SK-N-SH treated with all-trans-retinoic acid at 6 μM for 48 hours (cell line): ENCODE results near the gene CLDND2.

Experiments used
- ARNTL ChIP-seq: fragments of 450-650 bp; formaldehyde crosslinking; IDR thresholded peaks from 2 replicates; pipeline ENCODE4 v1.5.0; 2020; ENCODE audit warnings: low read depth, mild to moderate bottlenecking, moderate library complexity, borderline replicate concordance
- CSDC2 ChIP-seq: fragments of 250-450 bp; sonication (Bioruptor Pico); IDR thresholded peaks from 2 replicates; pipeline ENCODE4 v1.5.0; 2020; ENCODE audit warnings: mild to moderate bottlenecking, moderate library complexity
- GLIS3 ChIP-seq: fragments of 250-450 bp; sonication (Bioruptor Pico); IDR thresholded peaks from 2 replicates; pipeline ENCODE4 v1.5.0; 2020; ENCODE audit warnings: mild to moderate bottlenecking, moderate library complexity
- OSR1 ChIP-seq: fragments of 250-450 bp; sonication (Bioruptor Pico); IDR thresholded peaks from 2 replicates; pipeline ENCODE4 v1.8.0; 2022; ENCODE audit warnings: moderate library complexity, mild to moderate bottlenecking, inconsistent platforms
- TCF4 ChIP-seq: fragments of 250-450 bp; sonication (Bioruptor Pico); IDR thresholded peaks from 2 replicates; pipeline ENCODE4 v1.8.0; 2021; ENCODE audit warnings: mild to moderate bottlenecking, moderate library complexity, borderline replicate concordance
- TOX ChIP-seq: fragments of 250-450 bp; sonication (Bioruptor Pico); IDR thresholded peaks from 2 replicates; pipeline ENCODE4 v1.8.0; 2021; ENCODE audit warnings: mild to moderate bottlenecking, moderate library complexity, borderline replicate concordance
- ZFP3 ChIP-seq: fragments of 250-450 bp; sonication (Bioruptor Pico); IDR thresholded peaks from 2 replicates; pipeline ENCODE4 v1.5.0; 2020; ENCODE audit warnings: mild to moderate bottlenecking, moderate library complexity
- ZFP30 ChIP-seq: fragments of 450-650 bp; formaldehyde crosslinking; IDR thresholded peaks from 2 replicates; pipeline ENCODE4 v1.5.0; 2022; ENCODE audit warnings: mild to moderate bottlenecking, moderate library complexity
- TF ChIP-seq, protein P1 (sequence below): fragments of 250-450 bp; sonication (Bioruptor Pico); IDR thresholded peaks from 2 replicates; pipeline ENCODE4 v1.5.0; 2020; ENCODE audit warnings: mild to moderate bottlenecking, moderate library complexity
- TF ChIP-seq, protein P2 (sequence below): fragments of 250-450 bp; sonication (Bioruptor Pico); IDR thresholded peaks from 2 replicates; pipeline ENCODE4 v1.5.1; 2020; ENCODE audit warnings: low read depth, mild to moderate bottlenecking, moderate library complexity
- TF ChIP-seq, protein P3 (sequence below): fragments of 250-450 bp; sonication (Bioruptor Pico); IDR thresholded peaks from 2 replicates; pipeline ENCODE4 v1.8.0; 2020; ENCODE audit warnings: mild to moderate bottlenecking, moderate library complexity, borderline replicate concordance

DNA sequence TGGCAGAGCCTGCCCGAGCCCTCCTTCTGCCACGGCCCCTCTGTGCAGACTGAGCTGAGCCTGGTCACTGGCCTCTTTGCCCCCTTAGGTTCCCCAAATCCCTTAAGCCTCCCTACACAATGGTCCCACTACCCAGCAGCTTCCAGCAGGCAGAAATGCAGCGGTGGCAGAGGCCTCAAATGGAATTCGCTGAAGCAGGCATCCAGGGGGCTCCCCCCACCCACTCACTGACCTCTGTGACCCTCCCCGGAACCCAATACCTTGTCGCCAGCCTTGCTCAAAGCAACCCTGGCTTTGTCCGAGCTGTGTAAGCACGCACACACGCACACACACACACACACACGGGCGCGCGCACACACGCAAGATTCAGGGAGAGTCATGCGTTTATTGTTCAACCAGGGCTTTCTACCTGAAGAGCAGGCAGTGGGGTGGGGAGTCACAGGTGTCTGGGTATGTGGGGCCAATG lies 19.2 kb upstream of the CLDND2 start, which contains the start of gene LIM2:
- no peak for TF ChIP-seq ARNTL (CRISPR knock-in tag)
- TF ChIP-seq ZFP3: no peak
- TF ChIP-seq, protein P1, sequence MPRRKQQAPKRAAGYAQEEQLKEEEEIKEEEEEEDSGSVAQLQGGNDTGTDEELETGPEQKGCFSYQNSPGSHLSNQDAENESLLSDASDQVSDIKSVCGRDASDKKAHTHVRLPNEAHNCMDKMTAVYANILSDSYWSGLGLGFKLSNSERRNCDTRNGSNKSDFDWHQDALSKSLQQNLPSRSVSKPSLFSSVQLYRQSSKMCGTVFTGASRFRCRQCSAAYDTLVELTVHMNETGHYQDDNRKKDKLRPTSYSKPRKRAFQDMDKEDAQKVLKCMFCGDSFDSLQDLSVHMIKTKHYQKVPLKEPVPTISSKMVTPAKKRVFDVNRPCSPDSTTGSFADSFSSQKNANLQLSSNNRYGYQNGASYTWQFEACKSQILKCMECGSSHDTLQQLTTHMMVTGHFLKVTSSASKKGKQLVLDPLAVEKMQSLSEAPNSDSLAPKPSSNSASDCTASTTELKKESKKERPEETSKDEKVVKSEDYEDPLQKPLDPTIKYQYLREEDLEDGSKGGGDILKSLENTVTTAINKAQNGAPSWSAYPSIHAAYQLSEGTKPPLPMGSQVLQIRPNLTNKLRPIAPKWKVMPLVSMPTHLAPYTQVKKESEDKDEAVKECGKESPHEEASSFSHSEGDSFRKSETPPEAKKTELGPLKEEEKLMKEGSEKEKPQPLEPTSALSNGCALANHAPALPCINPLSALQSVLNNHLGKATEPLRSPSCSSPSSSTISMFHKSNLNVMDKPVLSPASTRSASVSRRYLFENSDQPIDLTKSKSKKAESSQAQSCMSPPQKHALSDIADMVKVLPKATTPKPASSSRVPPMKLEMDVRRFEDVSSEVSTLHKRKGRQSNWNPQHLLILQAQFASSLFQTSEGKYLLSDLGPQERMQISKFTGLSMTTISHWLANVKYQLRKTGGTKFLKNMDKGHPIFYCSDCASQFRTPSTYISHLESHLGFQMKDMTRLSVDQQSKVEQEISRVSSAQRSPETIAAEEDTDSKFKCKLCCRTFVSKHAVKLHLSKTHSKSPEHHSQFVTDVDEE (CRISPR knock-in tag): no peak
- TF ChIP-seq TCF4: no peak
- TF ChIP-seq TOX: no peak
- TF ChIP-seq, protein P2, sequence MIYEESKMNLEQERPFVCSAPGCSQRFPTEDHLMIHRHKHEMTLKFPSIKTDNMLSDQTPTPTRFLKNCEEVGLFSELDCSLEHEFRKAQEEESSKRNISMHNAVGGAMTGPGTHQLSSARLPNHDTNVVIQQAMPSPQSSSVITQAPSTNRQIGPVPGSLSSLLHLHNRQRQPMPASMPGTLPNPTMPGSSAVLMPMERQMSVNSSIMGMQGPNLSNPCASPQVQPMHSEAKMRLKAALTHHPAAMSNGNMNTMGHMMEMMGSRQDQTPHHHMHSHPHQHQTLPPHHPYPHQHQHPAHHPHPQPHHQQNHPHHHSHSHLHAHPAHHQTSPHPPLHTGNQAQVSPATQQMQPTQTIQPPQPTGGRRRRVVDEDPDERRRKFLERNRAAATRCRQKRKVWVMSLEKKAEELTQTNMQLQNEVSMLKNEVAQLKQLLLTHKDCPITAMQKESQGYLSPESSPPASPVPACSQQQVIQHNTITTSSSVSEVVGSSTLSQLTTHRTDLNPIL (CRISPR knock-in tag): no peak
- no peak for TF ChIP-seq OSR1
- TF ChIP-seq CSDC2 (CRISPR knock-in tag): no peak
- TF ChIP-seq GLIS3 (CRISPR knock-in tag): no peak
- TF ChIP-seq, protein P3, sequence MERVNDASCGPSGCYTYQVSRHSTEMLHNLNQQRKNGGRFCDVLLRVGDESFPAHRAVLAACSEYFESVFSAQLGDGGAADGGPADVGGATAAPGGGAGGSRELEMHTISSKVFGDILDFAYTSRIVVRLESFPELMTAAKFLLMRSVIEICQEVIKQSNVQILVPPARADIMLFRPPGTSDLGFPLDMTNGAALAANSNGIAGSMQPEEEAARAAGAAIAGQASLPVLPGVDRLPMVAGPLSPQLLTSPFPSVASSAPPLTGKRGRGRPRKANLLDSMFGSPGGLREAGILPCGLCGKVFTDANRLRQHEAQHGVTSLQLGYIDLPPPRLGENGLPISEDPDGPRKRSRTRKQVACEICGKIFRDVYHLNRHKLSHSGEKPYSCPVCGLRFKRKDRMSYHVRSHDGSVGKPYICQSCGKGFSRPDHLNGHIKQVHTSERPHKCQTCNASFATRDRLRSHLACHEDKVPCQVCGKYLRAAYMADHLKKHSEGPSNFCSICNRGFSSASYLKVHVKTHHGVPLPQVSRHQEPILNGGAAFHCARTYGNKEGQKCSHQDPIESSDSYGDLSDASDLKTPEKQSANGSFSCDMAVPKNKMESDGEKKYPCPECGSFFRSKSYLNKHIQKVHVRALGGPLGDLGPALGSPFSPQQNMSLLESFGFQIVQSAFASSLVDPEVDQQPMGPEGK (CRISPR knock-in tag): no peak
- no peak for TF ChIP-seq ZFP30
